Nephron (organoid): ENCODE measurements around the gene FARP2.

Experiments used
- H3K27ac Mint-ChIP-seq, 3 experiments: 2 replicates each; pipeline ENCODE4 v1.8.0; 2020; ENCODE audit warnings: mixed read lengths in 3 of 3, mild to moderate bottlenecking in 2 of 3, moderate library complexity in 1 of 3
- H3K27me3 Mint-ChIP-seq: 2 replicates; pipeline ENCODE4 v1.8.0; 2021; ENCODE audit warnings: low read depth, mild to moderate bottlenecking, moderate library complexity, mixed read lengths
- H3K36me3 Mint-ChIP-seq: 2 replicates; pipeline ENCODE4 v1.8.0; 2020; ENCODE audit warnings: low read depth, mixed read lengths
- H3K4me1 Mint-ChIP-seq: 2 replicates; pipeline ENCODE4 v1.8.0; 2020; ENCODE audit warnings: mixed read lengths
- H3K4me3 Mint-ChIP-seq, 3 experiments: 2 replicates each; pipeline ENCODE4 v1.8.0; 2020; ENCODE audit warnings: mild to moderate bottlenecking in 3 of 3, mixed read lengths in 3 of 3, moderate library complexity in 2 of 3
- H3K9me3 Mint-ChIP-seq: 2 replicates; pipeline ENCODE4 v1.8.0; 2020; ENCODE audit warnings: mixed read lengths
- TF ChIP-seq, protein P1 (sequence below), 3 experiments: fragments of 200-600 bp; sonication (generic); IDR thresholded peaks; one replicate each; pipeline ENCODE4 v1.5.0; 2021; ENCODE audit warnings: antibody characterized with exemption in 3 of 3; ENCODE audit not compliant: unreplicated experiment in 3 of 3

Gene FARP2

DNA sequence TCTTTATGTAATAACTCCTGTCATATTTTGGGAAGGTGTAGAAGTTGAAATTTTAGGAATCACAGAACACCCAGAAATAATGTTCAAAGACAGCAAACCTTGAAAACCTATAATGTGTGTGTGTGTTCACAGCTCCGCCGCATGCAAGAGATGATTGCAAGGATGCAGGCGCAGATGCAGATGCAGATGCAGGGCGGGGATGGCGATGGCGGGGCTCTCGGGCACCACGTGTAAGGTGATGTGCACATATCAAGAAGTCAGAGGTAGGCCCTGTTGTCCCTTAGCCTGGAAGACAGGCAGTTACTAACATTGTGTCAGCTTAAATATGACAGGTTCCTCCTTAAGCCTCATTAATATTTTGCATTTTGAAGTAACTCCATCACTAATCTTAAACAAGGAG, 6.1 kb upstream of the FARP2 start:
- H3K9me3 Mint-ChIP-seq, result no peaks in the 10 kb centered on the region
- H3K4me1 Mint-ChIP-seq, result peaks cover 17% of the 10 kb centered on the region
- TF ChIP-seq, protein P1, sequence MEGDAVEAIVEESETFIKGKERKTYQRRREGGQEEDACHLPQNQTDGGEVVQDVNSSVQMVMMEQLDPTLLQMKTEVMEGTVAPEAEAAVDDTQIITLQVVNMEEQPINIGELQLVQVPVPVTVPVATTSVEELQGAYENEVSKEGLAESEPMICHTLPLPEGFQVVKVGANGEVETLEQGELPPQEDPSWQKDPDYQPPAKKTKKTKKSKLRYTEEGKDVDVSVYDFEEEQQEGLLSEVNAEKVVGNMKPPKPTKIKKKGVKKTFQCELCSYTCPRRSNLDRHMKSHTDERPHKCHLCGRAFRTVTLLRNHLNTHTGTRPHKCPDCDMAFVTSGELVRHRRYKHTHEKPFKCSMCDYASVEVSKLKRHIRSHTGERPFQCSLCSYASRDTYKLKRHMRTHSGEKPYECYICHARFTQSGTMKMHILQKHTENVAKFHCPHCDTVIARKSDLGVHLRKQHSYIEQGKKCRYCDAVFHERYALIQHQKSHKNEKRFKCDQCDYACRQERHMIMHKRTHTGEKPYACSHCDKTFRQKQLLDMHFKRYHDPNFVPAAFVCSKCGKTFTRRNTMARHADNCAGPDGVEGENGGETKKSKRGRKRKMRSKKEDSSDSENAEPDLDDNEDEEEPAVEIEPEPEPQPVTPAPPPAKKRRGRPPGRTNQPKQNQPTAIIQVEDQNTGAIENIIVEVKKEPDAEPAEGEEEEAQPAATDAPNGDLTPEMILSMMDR (IDR thresholded peaks at IDR 0.05; ENCODE audit: unreplicated experiment in 3 of 3), result no peak
- H3K36me3 Mint-ChIP-seq, result peaks cover 87% of the 10 kb centered on the region
- H3K27ac Mint-ChIP-seq, result peak overlapping the region in 2 of 3 experiments; percentile 5 to 97
- H3K4me3 Mint-ChIP-seq, result no peak overlapping the region
- no peaks in the 10 kb centered on the region for H3K27me3 Mint-ChIP-seq

DNA sequence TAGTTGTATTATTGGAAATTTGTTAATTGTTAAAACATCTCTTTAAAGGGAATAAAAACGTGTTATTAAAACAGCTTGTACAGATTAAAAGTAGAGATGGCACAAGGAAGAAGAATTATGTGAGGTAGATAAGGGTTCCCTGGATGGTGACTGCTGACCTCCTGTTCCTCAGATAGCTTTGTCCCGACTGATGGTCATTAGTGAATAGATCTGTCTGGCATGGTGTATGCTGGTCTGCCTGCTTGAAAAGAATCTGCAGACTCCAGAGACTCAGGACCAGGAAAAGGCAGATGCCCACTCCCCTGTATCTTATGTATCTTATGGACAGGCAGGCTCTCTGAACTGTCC, 5.6 kb upstream of the FARP2 start:
- peaks cover 19% of the 10 kb centered on the region for H3K4me1 Mint-ChIP-seq
- no peaks in the 10 kb centered on the region for H3K27me3 Mint-ChIP-seq
- H3K4me3 Mint-ChIP-seq, result peak overlapping the region in 1 of 3 experiments; percentile 28
- H3K36me3 Mint-ChIP-seq, result peaks cover 81% of the 10 kb centered on the region
- peak overlapping the region; percentile 74 to 97 (median 77) for H3K27ac Mint-ChIP-seq
- TF ChIP-seq, protein P1 (IDR thresholded peaks at IDR 0.05; ENCODE audit: unreplicated experiment in 3 of 3), result no peak
- H3K9me3 Mint-ChIP-seq, result no peaks in the 10 kb centered on the region

DNA sequence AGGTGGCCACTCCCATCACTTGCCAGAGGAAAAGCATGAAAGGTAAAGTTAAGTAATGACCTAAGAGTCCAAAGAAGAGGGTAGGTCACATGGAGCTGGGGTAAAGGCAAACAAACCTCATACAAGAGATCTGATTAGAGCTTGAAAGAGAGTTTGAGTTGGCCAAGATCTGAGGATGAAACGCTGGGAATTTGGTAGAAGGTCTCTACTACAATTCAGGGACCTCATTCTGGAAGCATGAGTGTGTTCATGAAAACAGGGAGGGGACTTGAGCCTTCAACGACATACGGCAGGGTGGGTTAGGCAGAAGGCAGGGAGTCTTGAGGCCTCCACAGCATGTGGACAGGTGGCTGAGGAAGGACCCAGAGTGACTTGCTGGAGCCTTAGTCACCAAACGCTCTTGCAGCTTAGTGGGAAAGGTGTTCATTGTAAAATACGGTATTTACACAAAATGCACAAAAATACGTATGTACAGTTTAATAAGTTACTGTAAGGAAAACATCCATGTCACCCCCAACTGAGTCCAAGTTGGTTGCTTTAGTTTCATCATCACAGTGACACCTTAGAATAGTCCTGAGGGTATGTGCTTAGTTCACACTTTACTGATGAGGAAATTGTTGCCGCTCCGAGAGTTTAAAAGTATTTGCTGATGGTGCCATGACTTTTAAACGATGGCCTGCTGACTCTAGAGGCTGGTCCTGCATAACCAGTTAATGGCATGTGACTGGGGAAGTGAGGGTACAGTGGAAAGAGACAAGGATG, 5.0 kb upstream of the FARP2 start:
- Mint-ChIP-seq H3K4me1 (peaks cover 19% of the 10 kb centered on the region), H3K4me3 (peak overlapping the region in 1 of 3 experiments; percentile 28), H3K9me3 (no peaks in the 10 kb centered on the region), H3K36me3 (peaks cover 76% of the 10 kb centered on the region), H3K27me3 (no peaks in the 10 kb centered on the region), H3K27ac (peak overlapping the region; percentile 74 to 97 (median 77))
- TF ChIP-seq, protein P1 (IDR thresholded peaks at IDR 0.05; ENCODE audit: unreplicated experiment in 3 of 3), result no peak

DNA sequence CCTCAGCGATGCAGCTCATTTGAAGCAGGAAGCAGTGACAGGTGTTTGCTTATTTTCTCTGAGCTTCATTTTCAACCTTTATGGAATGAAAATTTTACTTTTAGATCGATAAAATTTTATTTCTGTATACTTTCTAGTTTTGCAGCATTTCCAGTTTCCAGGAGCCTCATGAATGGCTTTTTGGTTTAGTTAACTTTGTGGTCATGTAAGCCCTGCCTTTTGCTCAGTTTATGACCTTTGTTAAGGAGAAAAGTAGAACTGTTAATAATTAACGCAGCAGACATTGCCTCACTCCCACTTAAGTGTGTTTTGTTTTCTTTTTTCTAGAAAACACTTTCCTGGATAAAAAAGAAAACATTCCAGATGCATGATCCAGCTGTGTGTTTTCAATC, 4.4 kb upstream of the FARP2 start:
- Mint-ChIP-seq H3K4me1 (peaks cover 19% of the 10 kb centered on the region), H3K36me3 (peaks cover 70% of the 10 kb centered on the region), H3K27me3 (no peaks in the 10 kb centered on the region), H3K4me3 (peak overlapping the region in 1 of 3 experiments; percentile 8), H3K27ac (peak overlapping the region; percentile 74 to 97 (median 77)), H3K9me3 (no peaks in the 10 kb centered on the region)
- TF ChIP-seq, protein P1 (IDR thresholded peaks at IDR 0.05; ENCODE audit: unreplicated experiment in 3 of 3), result no peak

DNA sequence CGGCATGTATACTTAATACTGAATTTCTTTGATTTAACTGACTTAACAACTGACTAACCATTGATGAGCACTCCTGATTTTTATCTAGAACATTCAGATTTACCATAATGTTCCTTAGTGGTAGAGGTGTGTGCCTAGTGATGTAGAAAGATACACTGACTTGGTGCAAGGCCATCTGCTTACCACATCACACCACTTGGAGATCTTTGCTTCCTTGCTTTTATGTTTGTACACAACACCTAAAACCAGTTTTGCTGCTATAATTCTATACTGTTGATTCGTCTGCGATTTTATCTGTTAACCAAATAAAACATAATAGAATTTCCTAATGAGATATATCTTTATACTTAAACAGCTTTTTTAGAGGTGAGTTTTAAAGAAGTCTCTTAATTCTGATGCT, 3.9 kb upstream of the FARP2 start:
- TF ChIP-seq, protein P1 (IDR thresholded peaks at IDR 0.05; ENCODE audit: unreplicated experiment in 3 of 3), result no peak
- H3K36me3 Mint-ChIP-seq, result peaks cover 66% of the 10 kb centered on the region
- peak overlapping the region; percentile 74 to 97 (median 77) for H3K27ac Mint-ChIP-seq
- no peaks in the 10 kb centered on the region for H3K27me3 Mint-ChIP-seq
- no peak overlapping the region for H3K4me3 Mint-ChIP-seq
- peaks cover 23% of the 10 kb centered on the region for H3K4me1 Mint-ChIP-seq
- no peaks in the 10 kb centered on the region for H3K9me3 Mint-ChIP-seq
